ENCODE results near the gene VBP1. TPM values are rescaled to one million over a fixed set of nuclear protein-coding genes. Genes with fewer than 3 reads are reported as not detected.

VBP1 gene
- 49.8 to 71.0 TPM (median 51.6 TPM) in 5 replicates for total RNA-seq (2022; extraction: Qiagen RNA extraction)

GRCh38 chrX:155216179-155216939 lies at the start of gene VBP1:
VBP1 (plus strand) TSS chrX:155216460; CDS start chrX:155216483, 23 bp downstream.

GRCh38 chrX:155263854-155264628 lies 47.8 kb downstream of the VBP1 start, which contains the start of gene RAB39B:
RAB39B (minus strand) TSS chrX:155264491; CDS start chrX:155264288, 203 bp downstream.

Other genes with a start within 250 kb of the VBP1 start
- gene F8, start 193.7 kb upstream of the VBP1 start, total RNA-seq (2022; extraction: Qiagen RNA extraction): 3.6 to 4.7 TPM (median 4.3 TPM) in 5 replicates
- gene FUNDC2, start 189.6 kb upstream of the VBP1 start, total RNA-seq (2022; extraction: Qiagen RNA extraction): 94.0 to 113 TPM (median 109 TPM) in 5 replicates
- 14.7 to 18.7 TPM (median 16.1 TPM) in 5 replicates for gene CMC4, start 145.3 kb upstream of the VBP1 start, total RNA-seq (2022; extraction: Qiagen RNA extraction)
- 15.5 to 23.6 TPM (median 18.1 TPM) in 5 replicates for gene MTCP1, start 145.3 kb upstream of the VBP1 start, total RNA-seq (2022; extraction: Qiagen RNA extraction)
- gene BRCC3, start 145.0 kb upstream of the VBP1 start, total RNA-seq (2022; extraction: Qiagen RNA extraction): 21.0 to 30.6 TPM (median 25.9 TPM) in 5 replicates
- 0.60 to 1.2 TPM (median 0.76 TPM) in 5 replicates for gene RAB39B, start 48.0 kb downstream of the VBP1 start, total RNA-seq (2022; extraction: Qiagen RNA extraction)
- gene CLIC2, start 118.2 kb downstream of the VBP1 start, total RNA-seq (2022; extraction: Qiagen RNA extraction): 0.07 to 0.12 TPM (median 0.08 TPM) in 5 replicates
- gene F8A2, start 165.6 kb downstream of the VBP1 start, total RNA-seq (2022; extraction: Qiagen RNA extraction): not detected in 5 replicates
- gene F8A3, start 242.2 kb downstream of the VBP1 start, total RNA-seq (2022; extraction: Qiagen RNA extraction): 0.48 to 1.5 TPM (median 0.96 TPM) in 5 replicates

Data from A549 treated with CORT108297 at 1 μM for 4 hours (cell line).